ENCODE data around the gene KCNQ1. TPM values are rescaled to one million over a fixed set of nuclear protein-coding genes. Genes with fewer than 3 reads are reported as not detected.

The KCNQ1 gene
- total and polyA plus RNA-seq, 2 of the 13 experiments (the other 11 are each of a cell fraction or from before 2014, with no cell fraction given) = 0.02 to 0.08 TPM

DNA sequence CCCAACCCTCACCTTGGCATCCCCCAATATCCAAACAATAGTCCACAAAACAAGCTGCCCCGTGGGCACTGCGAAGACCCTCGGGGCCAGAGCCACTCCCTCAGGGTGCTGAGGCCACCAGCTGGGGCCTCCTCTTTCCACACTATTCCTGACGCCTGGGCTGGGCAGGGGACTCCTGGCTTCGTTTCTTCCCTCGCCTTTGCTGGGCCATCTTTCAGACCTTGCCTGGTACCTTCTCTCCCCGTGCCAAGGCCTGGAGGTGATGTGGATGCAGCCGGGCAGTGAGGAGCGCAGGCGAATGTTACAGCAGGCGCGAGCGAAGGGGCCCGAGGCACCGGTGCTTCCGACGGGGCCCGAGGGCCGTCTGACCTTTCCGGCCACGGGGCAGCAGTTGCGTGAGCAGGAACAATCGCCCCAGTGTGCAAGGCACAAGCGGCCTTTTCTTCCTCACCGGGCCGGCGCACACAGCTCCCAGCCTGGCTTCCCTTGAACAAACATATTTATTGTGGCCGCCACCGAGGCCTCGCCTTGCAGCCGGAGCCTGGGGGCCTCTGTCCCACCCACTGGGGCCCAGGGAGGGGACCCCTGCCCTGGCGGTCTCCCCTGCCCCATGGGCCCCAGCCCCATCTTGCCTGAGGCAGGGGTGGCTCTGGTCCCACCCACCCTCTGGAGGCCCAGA is 287.6 kb downstream of the KCNQ1 start (continued):
- TF ChIP-seq SMARCC2 (IDR thresholded peaks at IDR 0.05) (no peak), SIX1 (CRISPR knock-in tag; IDR thresholded peaks at IDR 0.05; ENCODE audit: borderline replicate concordance) (no peak), BRCA1 (CRISPR knock-in tag; IDR thresholded peaks at IDR 0.05) (peak; percentile 79; the same call in 1 of the 2 replicates), TAF1 (CRISPR knock-in tag; IDR thresholded peaks at IDR 0.05) (peak; percentile 95), PLSCR1 (CRISPR knock-in tag; IDR thresholded peaks at IDR 0.05; ENCODE audit: borderline replicate concordance) (no peak), GZF1 (CRISPR knock-in tag; IDR thresholded peaks at IDR 0.05) (no peak), ZNF597 (CRISPR knock-in tag; IDR thresholded peaks at IDR 0.05) (no peak), SMAD1 (CRISPR knock-in tag; IDR thresholded peaks at IDR 0.05; ENCODE audit: borderline replicate concordance, low read depth) (no peak), NFIC (IDR thresholded peaks at IDR 0.05; ENCODE audit: low read length) (no peak), SKI (IDR thresholded peaks at IDR 0.05; ENCODE audit: partially characterized antibody) (peak; percentile 86), PRDM10 (CRISPR knock-in tag; IDR thresholded peaks at IDR 0.05; ENCODE audit: low read depth) (no peak; the same call in 1 of the 2 replicates), ZNF549 (CRISPR knock-in tag; IDR thresholded peaks at IDR 0.05) (no peak), ZNF138 (CRISPR knock-in tag; IDR thresholded peaks at IDR 0.05; ENCODE audit: low read depth) (peak; percentile 79; the same call in 1 of the 2 replicates), ZNF75D (CRISPR knock-in tag; IDR thresholded peaks at IDR 0.05; ENCODE audit: borderline replicate concordance) (no peak), ZNF383 (CRISPR knock-in tag; IDR thresholded peaks at IDR 0.05; ENCODE audit: borderline replicate concordance) (no peak), KDM5A (IDR thresholded peaks at IDR 0.05; ENCODE audit: borderline replicate concordance, low read length) (no peak), HOXA9 (CRISPR knock-in tag; IDR thresholded peaks at IDR 0.05; ENCODE audit: borderline replicate concordance) (peak; percentile 30; the same call in 1 of the 2 replicates), ZNF674 (CRISPR knock-in tag; IDR thresholded peaks at IDR 0.05; ENCODE audit: low read depth) (peak; percentile 74; the same call in 1 of the 2 replicates)
- TF ChIP-seq, protein P1, sequence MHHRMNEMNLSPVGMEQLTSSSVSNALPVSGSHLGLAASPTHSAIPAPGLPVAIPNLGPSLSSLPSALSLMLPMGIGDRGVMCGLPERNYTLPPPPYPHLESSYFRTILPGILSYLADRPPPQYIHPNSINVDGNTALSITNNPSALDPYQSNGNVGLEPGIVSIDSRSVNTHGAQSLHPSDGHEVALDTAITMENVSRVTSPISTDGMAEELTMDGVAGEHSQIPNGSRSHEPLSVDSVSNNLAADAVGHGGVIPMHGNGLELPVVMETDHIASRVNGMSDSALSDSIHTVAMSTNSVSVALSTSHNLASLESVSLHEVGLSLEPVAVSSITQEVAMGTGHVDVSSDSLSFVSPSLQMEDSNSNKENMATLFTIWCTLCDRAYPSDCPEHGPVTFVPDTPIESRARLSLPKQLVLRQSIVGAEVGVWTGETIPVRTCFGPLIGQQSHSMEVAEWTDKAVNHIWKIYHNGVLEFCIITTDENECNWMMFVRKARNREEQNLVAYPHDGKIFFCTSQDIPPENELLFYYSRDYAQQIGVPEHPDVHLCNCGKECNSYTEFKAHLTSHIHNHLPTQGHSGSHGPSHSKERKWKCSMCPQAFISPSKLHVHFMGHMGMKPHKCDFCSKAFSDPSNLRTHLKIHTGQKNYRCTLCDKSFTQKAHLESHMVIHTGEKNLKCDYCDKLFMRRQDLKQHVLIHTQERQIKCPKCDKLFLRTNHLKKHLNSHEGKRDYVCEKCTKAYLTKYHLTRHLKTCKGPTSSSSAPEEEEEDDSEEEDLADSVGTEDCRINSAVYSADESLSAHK (CRISPR knock-in tag; IDR thresholded peaks at IDR 0.05; ENCODE audit: borderline replicate concordance) = no peak
- TF ChIP-seq, protein P2, sequence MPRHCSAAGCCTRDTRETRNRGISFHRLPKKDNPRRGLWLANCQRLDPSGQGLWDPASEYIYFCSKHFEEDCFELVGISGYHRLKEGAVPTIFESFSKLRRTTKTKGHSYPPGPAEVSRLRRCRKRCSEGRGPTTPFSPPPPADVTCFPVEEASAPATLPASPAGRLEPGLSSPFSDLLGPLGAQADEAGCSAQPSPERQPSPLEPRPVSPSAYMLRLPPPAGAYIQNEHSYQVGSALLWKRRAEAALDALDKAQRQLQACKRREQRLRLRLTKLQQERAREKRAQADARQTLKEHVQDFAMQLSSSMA (CRISPR knock-in tag; IDR thresholded peaks at IDR 0.05) = peak; percentile 62; the same call in 1 of the 2 replicates

Data from HepG2 (cell line).